Subcutaneous adipose tissue (tissue), 4 donors: ENCODE measurements around the gene IL1RL1. TPM values are rescaled to one million over a fixed set of nuclear protein-coding genes. Genes with fewer than 3 reads are reported as not detected.

Source experiments
- CTCF ChIP-seq: fragments of 450-650 bp; IDR thresholded peaks from one replicate; pipeline ENCODE4 v1.5.1; 2016; ENCODE audit warnings: low read depth, mild to moderate bottlenecking, control low read depth, antibody characterized with exemption, moderate library complexity
- total RNA-seq, 4 donors: library from RNA; depleted of rRNA; stranded (reverse); fragments of >200 nt; gene quantifications; one replicate each; pipeline ENCODE4 v1.1.0, GENCODE V29; 2016

The IL1RL1 gene
- total RNA-seq, 4 donors from 2014 or later: 15.8 to 25.1 (median 17.2) TPM

- TF ChIP-seq CTCF: no peak
These were observed 27.4 kb upstream of the IL1RL1 start for GRCh38 chr2:102283996-102284395.

DNA sequence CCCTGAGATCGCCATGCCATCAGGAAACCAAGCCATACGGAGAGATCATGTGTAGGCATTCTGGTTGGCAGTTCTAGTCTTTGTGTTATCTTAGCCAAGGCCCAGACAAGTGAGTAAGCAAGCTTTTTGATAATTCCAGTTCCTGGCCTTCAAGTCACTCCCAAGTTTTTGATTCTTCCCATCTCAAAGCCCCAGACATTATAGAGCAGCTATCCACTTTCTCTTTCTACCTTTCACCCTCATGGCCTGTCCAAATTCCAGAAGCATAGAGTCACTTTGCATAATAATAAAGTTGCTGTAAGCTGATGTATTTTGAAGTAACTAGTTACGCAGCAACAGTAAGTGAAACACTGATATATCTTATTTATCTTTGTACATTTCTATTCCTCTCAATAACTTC is 26.8 kb upstream of the IL1RL1 start:
- TF ChIP-seq CTCF: no peak

DNA sequence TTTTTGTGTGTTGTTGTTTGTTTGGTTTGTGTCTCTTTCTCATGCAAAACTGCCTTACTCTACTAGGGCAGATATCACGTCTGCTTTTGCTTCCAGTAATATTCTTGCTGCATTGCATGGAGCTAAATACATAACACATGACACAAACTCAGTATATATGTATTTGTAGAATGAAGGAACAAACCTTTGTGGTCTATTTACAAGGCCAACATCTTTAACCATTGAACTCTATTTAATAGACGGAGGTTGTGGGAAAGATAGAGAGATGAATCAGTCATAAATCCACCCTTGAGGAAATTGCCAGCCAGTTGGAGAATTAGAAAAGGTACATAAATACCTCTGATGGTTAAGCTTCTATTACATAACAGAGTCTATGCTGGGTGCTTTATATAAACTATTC is 26.0 kb upstream of the IL1RL1 start:
- no peak for TF ChIP-seq CTCF

DNA sequence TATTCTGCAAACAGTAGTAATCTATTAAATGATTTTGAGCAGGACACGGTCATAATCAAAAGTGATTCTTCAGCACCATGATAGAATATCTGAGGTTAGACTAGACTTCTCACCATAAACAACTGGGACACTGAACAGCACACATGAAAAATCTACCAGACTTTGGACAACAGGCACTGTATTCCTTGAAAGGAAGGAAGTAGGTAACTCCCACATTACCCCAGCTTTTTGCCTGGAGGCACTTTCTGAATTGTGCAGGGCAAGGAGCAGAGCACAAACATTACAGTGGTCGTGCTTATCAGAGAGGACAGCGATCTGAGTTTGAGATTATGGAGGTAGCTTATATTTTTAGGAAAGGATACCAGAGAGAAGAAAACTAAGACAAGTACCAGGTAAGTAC is 25.3 kb upstream of the IL1RL1 start:
- no peak for TF ChIP-seq CTCF

- no peak for TF ChIP-seq CTCF
These were observed 22.2 kb upstream of the IL1RL1 start for GRCh38 chr2:102289129-102289528.

DNA sequence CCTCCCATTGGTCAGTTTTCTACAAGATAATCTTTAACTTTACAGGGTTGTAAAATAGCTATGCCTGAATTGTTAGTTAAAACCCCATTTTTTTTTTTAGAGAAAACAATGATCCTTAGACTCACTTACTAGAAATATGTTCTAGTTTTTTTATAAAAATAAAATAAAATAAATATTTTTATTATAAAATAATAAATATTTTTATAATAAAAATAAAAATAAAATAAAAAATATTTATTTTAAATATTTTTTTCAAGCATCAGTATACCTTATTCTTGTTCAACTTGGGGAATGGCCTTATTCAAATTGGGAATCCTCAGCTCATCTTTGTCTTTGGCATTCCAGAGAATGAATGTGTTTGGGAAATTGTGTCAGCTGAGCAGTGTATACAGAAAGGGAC is 20.8 kb upstream of the IL1RL1 start:
- TF ChIP-seq CTCF: no peak

DNA sequence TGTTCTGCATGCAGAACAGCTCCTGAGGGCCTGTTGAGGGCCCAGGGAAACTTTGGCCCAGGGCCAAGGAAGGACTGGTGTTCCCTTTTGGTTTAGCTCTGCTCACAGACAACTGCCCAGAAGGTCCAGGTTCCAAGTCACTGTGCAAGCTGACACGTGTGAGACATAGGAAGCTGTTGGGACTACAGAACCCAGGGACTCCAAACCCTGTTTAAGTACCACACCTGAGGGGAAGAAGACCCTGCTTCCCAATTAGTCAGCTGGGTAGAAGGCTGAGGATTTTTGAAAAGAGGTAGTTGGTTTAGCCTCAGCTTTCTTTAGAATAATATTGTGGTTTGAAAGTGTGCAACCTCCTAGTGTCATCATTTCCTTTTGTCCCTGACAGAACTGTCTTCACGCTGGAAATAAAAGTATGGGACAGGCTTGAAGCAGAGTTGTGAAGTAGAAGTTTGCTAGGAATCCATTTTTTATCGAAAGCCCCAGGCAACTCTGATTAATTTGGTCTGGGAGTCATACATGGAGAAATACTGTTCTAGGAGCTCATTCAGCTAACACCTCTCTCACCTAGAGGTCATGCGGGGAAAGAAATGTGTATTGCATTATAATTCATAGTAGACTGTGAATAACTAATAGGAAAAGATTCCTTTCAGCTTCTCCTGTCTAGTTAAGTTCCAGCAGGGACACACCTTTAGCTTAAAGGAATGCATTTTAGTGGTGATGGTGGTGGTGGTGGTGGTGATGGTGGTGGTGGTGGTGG is 19.9 kb upstream of the IL1RL1 start:
- no peak for TF ChIP-seq CTCF
